SK-N-MC (cell line): ENCODE data around the gene ZCCHC24.

Experiments
- EZH2 ChIP-seq: fragments of 200-600 bp; sonication (generic); IDR thresholded peaks from one replicate; pipeline ENCODE4 v1.6.1; 2017; ENCODE audit warnings: antibody characterized with exemption
- POLR2AphosphoS5 ChIP-seq: IDR thresholded peaks from 2 replicates; pipeline ENCODE4 v1.6.1; 2012; ENCODE audit warnings: mild to moderate bottlenecking, low read depth, low read length, borderline replicate concordance

DNA sequence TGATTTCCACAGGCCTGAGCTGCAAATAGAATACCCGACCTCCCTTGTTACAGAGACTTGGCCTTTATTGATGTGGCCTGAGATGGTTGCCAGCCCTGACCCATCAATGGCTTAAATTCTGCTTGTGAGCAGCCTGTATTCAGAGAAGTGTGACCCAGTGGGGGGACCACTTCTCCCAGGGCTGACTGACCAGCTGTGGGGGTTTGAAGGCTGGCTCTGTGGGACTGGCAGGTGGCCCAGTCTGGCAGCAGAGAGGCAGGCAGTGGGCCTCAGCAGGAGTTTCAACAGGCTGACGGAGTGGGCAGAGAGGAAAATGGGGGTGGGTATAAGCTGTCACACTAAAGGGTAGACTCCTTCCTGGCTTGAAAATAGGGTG, 110.3 kb downstream of the ZCCHC24 start:
- TF ChIP-seq EZH2, result no peak
- TF ChIP-seq POLR2AphosphoS5, result no peak
